ENCODE data around the gene LYAR. TPM values are rescaled to one million over a fixed set of nuclear protein-coding genes. Genes with fewer than 3 reads are reported as not detected.
A peak's percentile ranks its signal among the peaks of the same experiment; 100 is the strongest.

The LYAR gene
- polyA plus RNA-seq, 1 experiment = 2.4 TPM

DNA sequence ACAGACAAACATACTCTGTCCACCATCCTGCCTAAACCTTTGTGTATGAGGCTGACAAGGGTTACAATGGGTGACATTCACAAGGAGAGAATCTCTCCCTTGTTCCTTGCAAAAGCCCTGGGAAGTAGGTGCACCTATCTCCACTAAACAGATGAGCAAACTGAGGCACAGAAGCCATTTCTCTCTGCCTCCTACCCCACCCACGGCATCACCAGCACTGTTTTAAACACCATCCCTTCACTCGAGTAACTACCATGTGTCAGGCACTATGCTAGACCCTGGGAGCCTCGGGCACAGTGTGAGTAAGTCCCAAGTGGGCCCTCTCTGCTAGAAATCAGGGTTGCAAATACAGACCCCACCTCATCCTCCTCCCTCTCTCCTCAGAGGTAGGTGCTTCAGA is 899 bp downstream of the LYAR start:
- Histone ChIP-seq H3K4me3 (ENCODE audit: low read depth, low read length) (peak overlapping the region; percentile 93), H3K27me3 (ENCODE audit: control insufficient read depth, insufficient read depth, low read length) (no peaks in the 10 kb centered on the region), H3K36me3 (ENCODE audit: control insufficient read depth, insufficient read depth, low read length) (peaks cover 4% of the 10 kb centered on the region; the same call in 1 of the 2 replicates)
- DNase-seq (ENCODE audit: low read depth) = no peak
- CTCF ChIA-PET = no interaction called here
- POLR2A ChIA-PET = no interaction called here
- TF ChIP-seq, protein P1, sequence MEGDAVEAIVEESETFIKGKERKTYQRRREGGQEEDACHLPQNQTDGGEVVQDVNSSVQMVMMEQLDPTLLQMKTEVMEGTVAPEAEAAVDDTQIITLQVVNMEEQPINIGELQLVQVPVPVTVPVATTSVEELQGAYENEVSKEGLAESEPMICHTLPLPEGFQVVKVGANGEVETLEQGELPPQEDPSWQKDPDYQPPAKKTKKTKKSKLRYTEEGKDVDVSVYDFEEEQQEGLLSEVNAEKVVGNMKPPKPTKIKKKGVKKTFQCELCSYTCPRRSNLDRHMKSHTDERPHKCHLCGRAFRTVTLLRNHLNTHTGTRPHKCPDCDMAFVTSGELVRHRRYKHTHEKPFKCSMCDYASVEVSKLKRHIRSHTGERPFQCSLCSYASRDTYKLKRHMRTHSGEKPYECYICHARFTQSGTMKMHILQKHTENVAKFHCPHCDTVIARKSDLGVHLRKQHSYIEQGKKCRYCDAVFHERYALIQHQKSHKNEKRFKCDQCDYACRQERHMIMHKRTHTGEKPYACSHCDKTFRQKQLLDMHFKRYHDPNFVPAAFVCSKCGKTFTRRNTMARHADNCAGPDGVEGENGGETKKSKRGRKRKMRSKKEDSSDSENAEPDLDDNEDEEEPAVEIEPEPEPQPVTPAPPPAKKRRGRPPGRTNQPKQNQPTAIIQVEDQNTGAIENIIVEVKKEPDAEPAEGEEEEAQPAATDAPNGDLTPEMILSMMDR (IDR thresholded peaks at IDR 0.05; ENCODE audit: insufficient read depth, low read depth, low read length) = no peak

DNA sequence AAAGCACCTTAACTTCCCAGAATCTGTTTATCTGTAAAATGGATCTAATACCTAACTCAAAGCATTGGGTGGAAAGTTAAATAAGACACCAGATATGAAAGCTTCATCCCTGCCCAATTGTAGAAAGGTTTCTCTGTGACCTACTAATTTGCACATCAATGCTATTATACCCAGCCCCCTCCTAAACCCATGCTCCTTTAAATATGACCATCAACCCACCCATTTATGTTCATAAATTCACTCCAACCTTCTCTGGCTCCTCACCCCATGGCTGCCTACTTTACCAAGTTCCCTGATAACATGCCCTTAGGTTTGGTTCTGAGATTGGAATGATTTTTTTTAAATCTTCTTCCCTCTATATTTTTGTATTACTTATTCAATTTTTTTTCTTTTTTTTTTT is 1.9 kb downstream of the LYAR start:
- Histone ChIP-seq H3K27me3 (ENCODE audit: control insufficient read depth, insufficient read depth, low read length) (no peaks in the 10 kb centered on the region), H3K36me3 (ENCODE audit: control insufficient read depth, insufficient read depth, low read length) (peaks cover 4% of the 10 kb centered on the region; the same call in 1 of the 2 replicates), H3K4me3 (ENCODE audit: low read depth, low read length) (no peak overlapping the region)
- no peak for DNase-seq (ENCODE audit: low read depth)
- CTCF ChIA-PET = interaction anchor here (0.9 kb wide), 1 partner anchor 28 kb away, joined by 3 read pairs; no protein-coding TSS in a partner anchor
- TF ChIP-seq, protein P1 (IDR thresholded peaks at IDR 0.05; ENCODE audit: insufficient read depth, low read depth, low read length) = no peak
- POLR2A ChIA-PET = no interaction called here

DNA sequence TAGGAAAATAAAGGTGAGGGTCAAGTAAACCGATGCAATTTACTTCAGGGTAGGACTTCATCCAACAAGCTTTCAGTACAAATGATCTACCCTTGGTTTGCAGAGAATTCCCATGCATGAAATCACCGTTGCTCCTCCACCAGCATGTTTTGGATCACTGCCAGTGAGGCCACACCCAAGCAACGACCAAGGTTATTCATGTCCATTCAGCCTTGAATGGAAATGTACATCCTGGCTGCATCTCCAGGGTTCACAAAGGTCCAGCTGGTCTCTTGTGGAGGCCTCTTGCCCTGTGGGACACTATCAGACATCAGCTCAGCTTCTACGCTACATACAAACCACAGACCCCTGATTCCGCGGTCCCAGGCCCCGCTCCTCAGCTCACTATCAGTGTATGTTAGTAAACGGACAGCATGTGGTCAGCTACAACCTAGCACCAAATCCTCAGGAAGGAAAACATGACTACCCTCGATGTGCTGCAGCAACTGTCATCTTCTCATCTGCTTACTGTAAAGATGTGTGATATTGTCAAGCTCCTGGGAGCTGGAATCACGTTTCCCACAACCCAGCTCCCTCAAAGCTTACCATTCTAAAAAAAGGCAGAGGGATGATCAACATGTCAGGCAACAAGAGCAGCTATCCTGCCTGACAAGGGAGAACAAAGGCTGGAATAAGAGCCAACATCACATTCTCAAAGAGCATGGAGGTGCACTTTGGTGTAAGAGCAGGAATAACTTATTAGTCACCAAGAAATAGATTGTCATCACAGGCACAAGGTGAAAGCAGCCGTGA is 4.9 kb downstream of the LYAR start:
- no peak for DNase-seq (ENCODE audit: low read depth)
- CTCF ChIA-PET = interaction anchor here (1.0 kb wide), 2 partner anchors 18 to 29 kb away, joined by 3 to 4 read pairs; no protein-coding TSS in a partner anchor
- H3K4me3 ChIP-seq (ENCODE audit: low read depth, low read length) = no peak overlapping the region
- POLR2A ChIA-PET = no interaction called here
- TF ChIP-seq, protein P1 (IDR thresholded peaks at IDR 0.05; ENCODE audit: insufficient read depth, low read depth, low read length) = no peak
- H3K27me3 ChIP-seq (ENCODE audit: control insufficient read depth, insufficient read depth, low read length) = no peaks in the 10 kb centered on the region
- peaks cover 11% of the 10 kb centered on the region for H3K36me3 ChIP-seq (ENCODE audit: control insufficient read depth, insufficient read depth, low read length)

DNA sequence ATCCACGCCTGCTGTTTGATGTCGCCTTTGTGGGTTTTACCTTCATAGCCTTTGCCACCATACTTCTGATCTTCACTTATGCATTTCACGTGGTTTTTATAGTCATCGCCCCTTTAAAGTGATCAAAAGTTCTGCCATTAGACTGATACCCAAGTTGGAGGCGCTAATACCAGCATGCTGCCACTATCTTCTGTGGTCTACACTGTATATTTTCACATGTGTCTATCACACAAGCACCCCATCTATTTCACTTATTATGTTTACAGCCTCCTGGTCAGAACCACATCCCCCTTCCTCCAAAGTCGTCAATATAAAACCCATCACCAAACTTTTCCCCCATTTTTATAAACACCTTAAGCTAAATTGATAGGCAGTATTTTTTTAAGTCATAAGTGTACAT is 8.2 kb downstream of the LYAR start:
- POLR2A ChIA-PET = no interaction called here
- H3K27me3 ChIP-seq (ENCODE audit: control insufficient read depth, insufficient read depth, low read length) = no peaks in the 10 kb centered on the region
- TF ChIP-seq, protein P1 (IDR thresholded peaks at IDR 0.05; ENCODE audit: insufficient read depth, low read depth, low read length) = no peak
- no peak overlapping the region for H3K4me3 ChIP-seq (ENCODE audit: low read depth, low read length)
- CTCF ChIA-PET = no interaction called here
- no peak for DNase-seq (ENCODE audit: low read depth)
- H3K36me3 ChIP-seq (ENCODE audit: control insufficient read depth, insufficient read depth, low read length) = peaks cover 17% of the 10 kb centered on the region

DNA sequence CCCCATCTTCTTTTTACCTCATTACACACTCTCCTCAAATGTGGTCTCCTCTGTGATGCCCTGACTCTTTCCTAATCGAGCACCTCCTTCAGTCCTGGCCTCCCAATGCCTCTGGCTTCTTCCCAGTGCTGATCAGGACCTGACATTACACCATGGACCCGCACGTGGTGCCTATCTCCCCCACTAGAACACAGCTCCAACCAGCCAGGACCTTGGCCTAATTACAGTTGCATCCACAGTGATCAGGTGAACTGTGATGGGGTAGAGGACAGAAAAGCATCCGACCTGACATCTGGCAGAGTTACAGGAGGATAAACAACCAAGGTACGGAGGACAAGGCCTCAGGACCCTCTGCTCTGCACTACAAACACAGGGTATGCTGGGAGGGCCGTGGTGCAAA is 12.4 kb downstream of the LYAR start:
- ChIA-PET POLR2A (no interaction called here), CTCF (interaction anchor here (1.3 kb wide), 1 partner anchor 9 kb away, joined by 4 read pairs; no protein-coding TSS in a partner anchor)
- no peak for DNase-seq (ENCODE audit: low read depth)
- H3K36me3 ChIP-seq (ENCODE audit: control insufficient read depth, insufficient read depth, low read length) = peaks cover 14% of the 10 kb centered on the region
- H3K27me3 ChIP-seq (ENCODE audit: control insufficient read depth, insufficient read depth, low read length) = no peaks in the 10 kb centered on the region
- H3K4me3 ChIP-seq (ENCODE audit: low read depth, low read length) = no peak overlapping the region
- TF ChIP-seq, protein P1 (IDR thresholded peaks at IDR 0.05; ENCODE audit: insufficient read depth, low read depth, low read length) = no peak
